Naive thymus-derived CD4-positive, alpha-beta T cell (primary cell): Measurements from ENCODE around the gene MFF. TPM values are rescaled to one million over a fixed set of nuclear protein-coding genes. Genes with fewer than 3 reads are reported as not detected.

Experiments
- ATAC-seq: fragments of 150-1000 bp; cut with Tn5 transposase; 2 replicates; pipeline ENCODE4 v1.10.0; 2021; ENCODE audit warnings: mild to moderate bottlenecking, moderate library complexity
- CTCF ChIA-PET: fragments of 350-600 bp; sonication (Branson Sonifier 250); formaldehyde crosslinking; loops from one replicate; lab custom pipeline; 2021; ENCODE audit warnings: antibody characterized with exemption; lab: Charles Lee
- POLR2A ChIA-PET: fragments of 350-600 bp; sonication (Branson Sonifier 250); formaldehyde crosslinking; loops from one replicate; lab custom pipeline; 2021; ENCODE audit warnings: antibody characterized with exemption, inconsistent platforms; lab: Charles Lee
- DNase-seq, 9 donors: peaks; one replicate each; pipeline versions ENCODE4 v3.0.0 to v3.0.0-alpha.2; 2020 to 2022; ENCODE audit warnings: mixed read lengths in 1 of 9
- H3K27ac ChIP-seq: one replicate; pipeline ENCODE4 v1.7.0; 2013; ENCODE audit warnings: mild to moderate bottlenecking, low read depth, low read length, moderate library complexity
- H3K27me3 ChIP-seq, 2 donors: one replicate each; pipeline ENCODE4 v1.7.0; 2013; ENCODE audit warnings: low read length in 2 of 2, mild to moderate bottlenecking in 2 of 2, moderate library complexity in 2 of 2; ENCODE audit not compliant: control insufficient read depth in 2 of 2, insufficient read depth in 2 of 2
- H3K36me3 ChIP-seq, 3 experiments: 1 replicate in 2 of 3; 2 replicates in 1 of 3; pipeline ENCODE4 v1.7.0; 2013; ENCODE audit warnings: low read length in 3 of 3, mild to moderate bottlenecking in 3 of 3, moderate library complexity in 1 of 3; ENCODE audit not compliant: insufficient read depth in 3 of 3, control insufficient read depth in 2 of 3
- H3K4me1 ChIP-seq, 2 donors: one replicate each; pipeline ENCODE4 v1.7.0; 2013; ENCODE audit warnings: low read length in 2 of 2, mild to moderate bottlenecking in 2 of 2, moderate library complexity in 1 of 2; ENCODE audit not compliant: control insufficient read depth in 2 of 2, insufficient read depth in 2 of 2
- H3K4me3 ChIP-seq: 2 replicates; pipeline ENCODE4 v1.7.0; 2013; ENCODE audit warnings: mild to moderate bottlenecking, low read length
- H3K9me3 ChIP-seq, 3 experiments: 1 replicate in 2 of 3; 2 replicates in 1 of 3; pipeline ENCODE4 v1.7.0; 2013; ENCODE audit warnings: low read length in 3 of 3; ENCODE audit not compliant: control insufficient read depth in 2 of 3
- H3K27ac Mint-ChIP-seq, 9 donors: one replicate each; pipeline ENCODE4 v1.8.0; 2020 to 2022; ENCODE audit warnings: mixed read lengths in 9 of 9, mild to moderate bottlenecking in 8 of 9, moderate library complexity in 5 of 9, inconsistent platforms in 2 of 9
- H3K27me3 Mint-ChIP-seq, 5 donors: one replicate each; pipeline ENCODE4 v1.8.0; 2021 to 2022; ENCODE audit warnings: mixed read lengths in 5 of 5, mild to moderate bottlenecking in 1 of 5
- H3K36me3 Mint-ChIP-seq, 5 donors: one replicate each; pipeline ENCODE4 v1.8.0; 2020 to 2022; ENCODE audit warnings: mixed read lengths in 5 of 5, mild to moderate bottlenecking in 3 of 5, inconsistent platforms in 1 of 5
- H3K4me1 Mint-ChIP-seq, 7 donors: one replicate each; pipeline ENCODE4 v1.8.0; 2020 to 2022; ENCODE audit warnings: mixed read lengths in 7 of 7, mild to moderate bottlenecking in 3 of 7, inconsistent platforms in 1 of 7
- H3K4me3 Mint-ChIP-seq, 10 donors: one replicate each; pipeline ENCODE4 v1.8.0; 2020 to 2022; ENCODE audit warnings: mild to moderate bottlenecking in 10 of 10, mixed read lengths in 10 of 10, moderate library complexity in 6 of 10, inconsistent platforms in 2 of 10
- H3K9me3 Mint-ChIP-seq, 11 donors: one replicate each; pipeline ENCODE4 v1.8.0; 2020 to 2022; ENCODE audit warnings: mixed read lengths in 11 of 11, mild to moderate bottlenecking in 4 of 11, inconsistent platforms in 1 of 11, moderate library complexity in 1 of 11
- intact Hi-C, 2 donors: fragments of 100-400 bp; cut with micrococcal nuclease; formaldehyde crosslinking; loops; one replicate each; pipeline ENCODE4 v1.15.1; 2023
- polyA plus RNA-seq, 2 donors: library from polyadenylated mRNA; unstranded; fragments of 300-500 nt; fragmentation: Illumina TruSeq; gene quantifications; one replicate each; pipeline ENCODE4 v1.2.3, GENCODE V29; 2021
- total RNA-seq, 6 experiments: library from RNA in 5 of 6; stranded (reverse) in 5 of 6; gene quantifications; 1 replicate in 5 of 6; 2 replicates in 1 of 6; pipeline ENCODE4 v1.2.3 and lab custom pipeline; 2021 to 2026

Gene MFF
- total and polyA plus RNA-seq, 7 experiments from 2014 or later, result 51.7 to 153 (median 63.1) TPM

GRCh38 chr2:227313310-227313709, 11.7 kb upstream of the MFF start:
- Mint-ChIP-seq H3K4me1 (no peaks in the 10 kb centered on the region), H3K9me3 (peaks cover 0 to 12% (median 4%) of the 10 kb centered on the region in 11 donors), H3K36me3 (peaks cover 0 to 12% (median 6%) of the 10 kb centered on the region in 5 donors), H3K4me3 (no peak overlapping the region), H3K27ac (no peak overlapping the region), H3K27me3 (peaks cover 0 to 6% (median 4%) of the 10 kb centered on the region in 5 donors)
- ATAC-seq (no peak), DNase-seq (no peak)
- Histone ChIP-seq H3K4me3 (no peak overlapping the region), H3K4me1 (no peaks in the 10 kb centered on the region), H3K27me3 (no peaks in the 10 kb centered on the region), H3K9me3 (no peaks in the 10 kb centered on the region), H3K27ac (no peak overlapping the region), H3K36me3 (no peaks in the 10 kb centered on the region)
- ChIA-PET POLR2A (no interaction called here), CTCF (no interaction called here)
- intact Hi-C loops, result no loop called here

GRCh38 chr2:227317834-227318233, 7.2 kb upstream of the MFF start:
- no peak overlapping the region for H3K27ac Mint-ChIP-seq
- Histone ChIP-seq H3K4me1 (no peaks in the 10 kb centered on the region), H3K27ac (no peak overlapping the region), H3K9me3 (no peaks in the 10 kb centered on the region), H3K36me3 (no peaks in the 10 kb centered on the region), H3K27me3 (no peaks in the 10 kb centered on the region), H3K4me3 (no peak overlapping the region)
- H3K36me3 Mint-ChIP-seq, result peaks cover 0 to 17% (median 13%) of the 10 kb centered on the region in 5 donors
- H3K4me1 Mint-ChIP-seq, result peaks cover 0 to 7% (median 0%) of the 10 kb centered on the region in 7 donors
- POLR2A ChIA-PET, result no interaction called here
- intact Hi-C loops, result no loop called here
- ATAC-seq, result no peak
- peaks cover 0 to 16% (median 5%) of the 10 kb centered on the region in 11 donors for H3K9me3 Mint-ChIP-seq
- peaks cover 0 to 10% (median 6%) of the 10 kb centered on the region in 5 donors for H3K27me3 Mint-ChIP-seq
- no peak overlapping the region for H3K4me3 Mint-ChIP-seq
- DNase-seq, result no peak
- CTCF ChIA-PET, result no interaction called here

GRCh38 chr2:227320305-227321094, 4.6 kb upstream of the MFF start:
- intact Hi-C loops, result no loop called here
- Mint-ChIP-seq H3K36me3 (peaks cover 0 to 17% (median 13%) of the 10 kb centered on the region in 5 donors), H3K4me3 (no peak overlapping the region), H3K4me1 (peaks cover 5 to 24% (median 13%) of the 10 kb centered on the region in 7 donors), H3K27me3 (peaks cover 0 to 13% (median 6%) of the 10 kb centered on the region in 5 donors), H3K9me3 (peaks cover 0 to 25% (median 5%) of the 10 kb centered on the region in 11 donors), H3K27ac (no peak overlapping the region)
- H3K27me3 ChIP-seq, result no peaks in the 10 kb centered on the region
- ChIA-PET POLR2A (no interaction called here), CTCF (no interaction called here)
- no peaks in the 10 kb centered on the region for H3K9me3 ChIP-seq
- H3K4me1 ChIP-seq, result peaks cover 4 to 7% of the 10 kb centered on the region in 2 donors
- H3K36me3 ChIP-seq, result peaks cover 0 to 5% (median 0%) of the 10 kb centered on the region in 3 experiments
- H3K27ac ChIP-seq, result no peak overlapping the region
- no peak overlapping the region for H3K4me3 ChIP-seq
- DNase-seq (no peak), ATAC-seq (no peak)

GRCh38 chr2:227322530-227323205, 2.4 kb upstream of the MFF start:
- Mint-ChIP-seq H3K36me3 (peaks cover 0 to 8% (median 7%) of the 10 kb centered on the region in 5 donors), H3K9me3 (peaks cover 0 to 19% (median 1%) of the 10 kb centered on the region in 11 donors), H3K4me1 (peaks cover 8 to 46% (median 30%) of the 10 kb centered on the region in 7 donors), H3K27me3 (peaks cover 0 to 13% (median 0%) of the 10 kb centered on the region in 5 donors), H3K27ac (peak overlapping the region in 1 of 9 donors; percentile 76), H3K4me3 (peak overlapping the region in 6 of 10 donors; percentile 9 to 58 (median 36))
- Histone ChIP-seq H3K36me3 (peaks cover 0 to 6% (median 0%) of the 10 kb centered on the region in 3 experiments), H3K4me1 (peaks cover 4 to 24% of the 10 kb centered on the region in 2 donors), H3K27ac (no peak overlapping the region), H3K9me3 (no peaks in the 10 kb centered on the region), H3K4me3 (no peak overlapping the region), H3K27me3 (no peaks in the 10 kb centered on the region)
- no peak for ATAC-seq
- ChIA-PET CTCF (no interaction called here), POLR2A (no interaction called here)
- intact Hi-C loops, result no loop called here
- DNase-seq, result no peak

GRCh38 chr2:227323818-227324217, 1.2 kb upstream of the MFF start:
- peaks cover 0 to 13% (median 0%) of the 10 kb centered on the region in 5 donors for H3K27me3 Mint-ChIP-seq
- Histone ChIP-seq H3K27me3 (no peaks in the 10 kb centered on the region), H3K36me3 (peaks cover 0 to 6% (median 0%) of the 10 kb centered on the region in 3 experiments), H3K9me3 (no peaks in the 10 kb centered on the region), H3K27ac (no peak overlapping the region), H3K4me1 (peaks cover 4 to 24% of the 10 kb centered on the region in 2 donors), H3K4me3 (no peak overlapping the region)
- peaks cover 0 to 15% (median 0%) of the 10 kb centered on the region in 11 donors for H3K9me3 Mint-ChIP-seq
- DNase-seq (no peak), ATAC-seq (no peak)
- peaks cover 8 to 55% (median 39%) of the 10 kb centered on the region in 7 donors for H3K4me1 Mint-ChIP-seq
- intact Hi-C loops, result loop anchor here in 1 of 2 donors (2.0 kb wide), 1 partner anchor 525 kb away; the partner anchor contains the start of gene IRS1
- peak overlapping the region in 8 of 10 donors; percentile 93 to 97 (median 96) for H3K4me3 Mint-ChIP-seq
- H3K27ac Mint-ChIP-seq, result peak overlapping the region in 2 of 9 donors; percentile 11 to 94
- ChIA-PET POLR2A (no interaction called here), CTCF (interaction anchor here (0.7 kb wide), 1 partner anchor 521 kb away, joined by 3 read pairs; no protein-coding TSS in a partner anchor)
- H3K36me3 Mint-ChIP-seq, result peaks cover 0 to 8% (median 5%) of the 10 kb centered on the region in 5 donors

GRCh38 chr2:227324642-227324994, 433 bp upstream of the MFF start:
- H3K4me3 ChIP-seq, result peak overlapping the region; percentile 76
- DNase-seq (peak in 1 of 9 donors; percentile 13), ATAC-seq (no peak)
- POLR2A ChIA-PET, result no interaction called here
- H3K4me3 Mint-ChIP-seq, result peak overlapping the region; percentile 91 to 97 (median 96)
- H3K27ac Mint-ChIP-seq, result peak overlapping the region; percentile 83 to 97 (median 93)
- H3K4me1 ChIP-seq, result peaks cover 4 to 24% of the 10 kb centered on the region in 2 donors
- peak overlapping the region; percentile 92 for H3K27ac ChIP-seq
- no peaks in the 10 kb centered on the region for H3K9me3 ChIP-seq
- H3K27me3 ChIP-seq, result no peaks in the 10 kb centered on the region
- peaks cover 0 to 6% (median 0%) of the 10 kb centered on the region in 3 experiments for H3K36me3 ChIP-seq
- CTCF ChIA-PET, result no interaction called here
- intact Hi-C loops, result loop anchor here in 1 of 2 donors (2.0 kb wide), 1 partner anchor 526 kb away; the partner anchor contains the start of gene IRS1
- H3K9me3 Mint-ChIP-seq, result peaks cover 0 to 15% (median 0%) of the 10 kb centered on the region in 11 donors
- H3K27me3 Mint-ChIP-seq, result peaks cover 0 to 13% (median 0%) of the 10 kb centered on the region in 5 donors
- peaks cover 8 to 59% (median 46%) of the 10 kb centered on the region in 7 donors for H3K4me1 Mint-ChIP-seq
- H3K36me3 Mint-ChIP-seq, result peaks cover 0 to 11% (median 5%) of the 10 kb centered on the region in 5 donors
